ENCODE results near the gene TCAP. TPM values are rescaled to one million over a fixed set of nuclear protein-coding genes. Genes with fewer than 3 reads are reported as not detected.

Gene TCAP
- total RNA-seq: 1 to 10 TPM; 1.5 to 1.9 TPM
- 2.5 TPM for polyA plus RNA-seq (2013, experiment 1 of 2)
- polyA plus RNA-seq (2013, experiment 2 of 2): 2.1 TPM
- long read RNA-seq, experiment 1, partial matches to known transcripts: 0 of 2 reads
- long read RNA-seq, experiment 1, other reads (novel, unspliced or antisense): 1 of 2 reads
- long read RNA-seq, experiment 2: 0 reads
- long read RNA-seq, experiment 3: 0 reads
- long read RNA-seq, experiment 4: 0 reads

- Histone ChIP-seq H3K4me1 (ENCODE audit: control insufficient read depth, insufficient read depth, low read length) (no peaks in the 10 kb centered on the region), H3K27ac (ENCODE audit: low read depth, low read length) (no peak within 1 kb of the TSS), H3K4me3 (ENCODE audit: low read length) (no peak within 1 kb of the TSS), H3K27me3 (ENCODE audit: control insufficient read depth, insufficient read depth, low read length, poor library complexity, severe bottlenecking) (peaks cover 37% of the 10 kb centered on the region), H3K9me3 (ENCODE audit: control insufficient read depth, low read length) (no peaks in the 10 kb centered on the region), H3K9ac (ENCODE audit: extremely low read depth, low read length, poor library complexity, severe bottlenecking) (no peak within 1 kb of the TSS), H3K36me3 (ENCODE audit: control insufficient read depth, insufficient read depth, low read length) (peaks cover 7% of the 10 kb centered on the region)
- 74 to 80% methylated on average over 7 to 15 of the region's 15 CpGs for WGBS, 2 experiments (ENCODE audit: insufficient coverage in 1 of 2, insufficient read length in 1 of 2)
- no peak within 1 kb of the TSS for H3K27ac Mint-ChIP-seq
- no peak for DNase-seq
- no peak for TF ChIP-seq CTCF (conservative IDR thresholded peaks at IDR 0.05)
- peaks cover 11% of the 10 kb centered on the region for H3K4me1 Mint-ChIP-seq
- peaks cover 47% of the 10 kb centered on the region for H3K27me3 Mint-ChIP-seq (ENCODE audit: insufficient read depth)
- H3K9me3 Mint-ChIP-seq: no peaks in the 10 kb centered on the region
- H3K4me3 Mint-ChIP-seq: no peak within 1 kb of the TSS
- H3K36me3 Mint-ChIP-seq (ENCODE audit: low read depth): peaks cover 11% of the 10 kb centered on the region
Measured at GRCh38 chr17:39664581-39665561, at the start of gene TCAP. Gene TCAP, plus strand, starts transcription at chr17:39665349. Its CDS starts 11 bp downstream, at chr17:39665360.

- no peaks in the 10 kb centered on the region for H3K36me3 ChIP-seq (ENCODE audit: control insufficient read depth, insufficient read depth, low read length)
- peaks cover 96% of the 10 kb centered on the region for H3K27me3 ChIP-seq (ENCODE audit: control insufficient read depth, insufficient read depth, low read length, poor library complexity, severe bottlenecking)
- Mint-ChIP-seq H3K9me3 (no peaks in the 10 kb centered on the region), H3K36me3 (ENCODE audit: low read depth) (no peaks in the 10 kb centered on the region), H3K27ac (no peak overlapping the region), H3K27me3 (ENCODE audit: insufficient read depth) (peaks cover 97% of the 10 kb centered on the region), H3K4me3 (no peak overlapping the region), H3K4me1 (peaks cover 2% of the 10 kb centered on the region)
- H3K4me3 ChIP-seq (ENCODE audit: low read length): no peak overlapping the region
- WGBS, 2 experiments (ENCODE audit: insufficient coverage in 1 of 2, insufficient read length in 1 of 2): 67 to 73% methylated on average over 3 to 6 of the region's 6 CpGs
- H3K9me3 ChIP-seq (ENCODE audit: control insufficient read depth, low read length): no peaks in the 10 kb centered on the region
- H3K9ac ChIP-seq (ENCODE audit: extremely low read depth, low read length, poor library complexity, severe bottlenecking): no peak overlapping the region
- no peaks in the 10 kb centered on the region for H3K4me1 ChIP-seq (ENCODE audit: control insufficient read depth, insufficient read depth, low read length)
- TF ChIP-seq CTCF (conservative IDR thresholded peaks at IDR 0.05): no peak
- no peak for DNase-seq
- no peak overlapping the region for H3K27ac ChIP-seq (ENCODE audit: low read depth, low read length)
Measured at GRCh38 chr17:39615434-39615833, 49.7 kb upstream of the TCAP start.

- no peak overlapping the region for H3K27ac Mint-ChIP-seq
- Histone ChIP-seq H3K36me3 (ENCODE audit: control insufficient read depth, insufficient read depth, low read length) (no peaks in the 10 kb centered on the region), H3K27me3 (ENCODE audit: control insufficient read depth, insufficient read depth, low read length, poor library complexity, severe bottlenecking) (peaks cover 93% of the 10 kb centered on the region), H3K9me3 (ENCODE audit: control insufficient read depth, low read length) (no peaks in the 10 kb centered on the region), H3K4me3 (ENCODE audit: low read length) (no peak overlapping the region), H3K27ac (ENCODE audit: low read depth, low read length) (no peak overlapping the region), H3K4me1 (ENCODE audit: control insufficient read depth, insufficient read depth, low read length) (no peaks in the 10 kb centered on the region), H3K9ac (ENCODE audit: extremely low read depth, low read length, poor library complexity, severe bottlenecking) (no peak overlapping the region)
- 89 to 92% methylated on average over 2 to 3 of the region's 3 CpGs for WGBS, 2 experiments (ENCODE audit: insufficient coverage in 1 of 2, insufficient read length in 1 of 2)
- peaks cover 2% of the 10 kb centered on the region for H3K4me1 Mint-ChIP-seq
- no peak for DNase-seq
- H3K9me3 Mint-ChIP-seq: no peaks in the 10 kb centered on the region
- H3K4me3 Mint-ChIP-seq: peak overlapping the region; percentile 36
- peaks cover 97% of the 10 kb centered on the region for H3K27me3 Mint-ChIP-seq (ENCODE audit: insufficient read depth)
- no peak for TF ChIP-seq CTCF (conservative IDR thresholded peaks at IDR 0.05)
- H3K36me3 Mint-ChIP-seq (ENCODE audit: low read depth): no peaks in the 10 kb centered on the region
Measured at GRCh38 chr17:39617100-39617445, 48.1 kb upstream of the TCAP start.

Data from endodermal cell (in vitro differentiated cells).